ENCODE data around the gene VPS11.
A peak's percentile ranks its signal among the peaks of the same experiment; 100 is the strongest.
"Not testable (repeated sequence)": the region's sequence is repeated elsewhere in the genome, so short reads cannot be mapped to it uniquely, and the experiment has no call there.

VPS11 gene

GRCh38 chr11:119051440-119052162 is 16.0 kb upstream of the VPS11 start:
- H3K4me1 Mint-ChIP-seq = peaks cover 41% of the 10 kb centered on the region
- no peaks in the 10 kb centered on the region for H3K9me3 Mint-ChIP-seq
- H3K36me3 Mint-ChIP-seq = peaks cover 37% of the 10 kb centered on the region
- no peak overlapping the region for H3K4me3 Mint-ChIP-seq
- H3K27me3 Mint-ChIP-seq = no peaks in the 10 kb centered on the region
- peak overlapping the region; percentile 6 for H3K27ac Mint-ChIP-seq

GRCh38 chr11:119052163-119052814 is 15.3 kb upstream of the VPS11 start:
- H3K27me3 Mint-ChIP-seq = no peaks in the 10 kb centered on the region
- no peak overlapping the region for H3K27ac Mint-ChIP-seq
- no peaks in the 10 kb centered on the region for H3K9me3 Mint-ChIP-seq
- no peak overlapping the region for H3K4me3 Mint-ChIP-seq
- H3K36me3 Mint-ChIP-seq = peaks cover 36% of the 10 kb centered on the region
- peaks cover 41% of the 10 kb centered on the region for H3K4me1 Mint-ChIP-seq

GRCh38 chr11:119054418-119054817 is 13.2 kb upstream of the VPS11 start:
- Mint-ChIP-seq H3K27ac (no peak overlapping the region), H3K4me3 (peak overlapping the region; percentile 97), H3K4me1 (peaks cover 52% of the 10 kb centered on the region), H3K27me3 (no peaks in the 10 kb centered on the region), H3K9me3 (no peaks in the 10 kb centered on the region), H3K36me3 (peaks cover 31% of the 10 kb centered on the region)

DNA sequence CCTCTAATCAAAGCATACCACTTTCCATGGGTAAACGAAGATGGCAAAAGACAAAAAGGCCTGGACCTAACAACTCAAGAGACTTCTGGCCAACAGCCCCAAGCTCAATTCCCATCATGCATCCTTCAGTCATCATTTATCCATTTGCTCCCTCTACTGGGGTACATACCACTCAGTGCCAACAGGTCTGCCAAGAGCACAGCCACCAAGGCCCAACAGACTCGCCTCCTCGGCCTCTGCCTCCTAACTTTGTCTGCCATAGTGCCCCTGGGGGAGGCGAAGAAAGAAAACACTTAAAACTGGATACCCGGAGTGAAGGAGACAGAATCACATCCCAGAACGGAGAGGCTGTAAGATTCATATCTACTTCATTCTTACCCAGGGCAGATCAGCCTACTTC is 11.7 kb upstream of the VPS11 start:
- peak overlapping the region; percentile 90 for H3K27ac Mint-ChIP-seq
- peaks cover 52% of the 10 kb centered on the region for H3K4me1 Mint-ChIP-seq
- H3K4me3 Mint-ChIP-seq = peak overlapping the region; percentile 97
- no peaks in the 10 kb centered on the region for H3K27me3 Mint-ChIP-seq
- no peaks in the 10 kb centered on the region for H3K9me3 Mint-ChIP-seq
- H3K36me3 Mint-ChIP-seq = peaks cover 28% of the 10 kb centered on the region

GRCh38 chr11:119056421-119056999 is 11.1 kb upstream of the VPS11 start:
- H3K4me3 Mint-ChIP-seq = peak overlapping the region; percentile 97
- peaks cover 48% of the 10 kb centered on the region for H3K4me1 Mint-ChIP-seq
- no peaks in the 10 kb centered on the region for H3K9me3 Mint-ChIP-seq
- H3K36me3 Mint-ChIP-seq = peaks cover 28% of the 10 kb centered on the region
- no peaks in the 10 kb centered on the region for H3K27me3 Mint-ChIP-seq
- H3K27ac Mint-ChIP-seq = peak overlapping the region; percentile 97

DNA sequence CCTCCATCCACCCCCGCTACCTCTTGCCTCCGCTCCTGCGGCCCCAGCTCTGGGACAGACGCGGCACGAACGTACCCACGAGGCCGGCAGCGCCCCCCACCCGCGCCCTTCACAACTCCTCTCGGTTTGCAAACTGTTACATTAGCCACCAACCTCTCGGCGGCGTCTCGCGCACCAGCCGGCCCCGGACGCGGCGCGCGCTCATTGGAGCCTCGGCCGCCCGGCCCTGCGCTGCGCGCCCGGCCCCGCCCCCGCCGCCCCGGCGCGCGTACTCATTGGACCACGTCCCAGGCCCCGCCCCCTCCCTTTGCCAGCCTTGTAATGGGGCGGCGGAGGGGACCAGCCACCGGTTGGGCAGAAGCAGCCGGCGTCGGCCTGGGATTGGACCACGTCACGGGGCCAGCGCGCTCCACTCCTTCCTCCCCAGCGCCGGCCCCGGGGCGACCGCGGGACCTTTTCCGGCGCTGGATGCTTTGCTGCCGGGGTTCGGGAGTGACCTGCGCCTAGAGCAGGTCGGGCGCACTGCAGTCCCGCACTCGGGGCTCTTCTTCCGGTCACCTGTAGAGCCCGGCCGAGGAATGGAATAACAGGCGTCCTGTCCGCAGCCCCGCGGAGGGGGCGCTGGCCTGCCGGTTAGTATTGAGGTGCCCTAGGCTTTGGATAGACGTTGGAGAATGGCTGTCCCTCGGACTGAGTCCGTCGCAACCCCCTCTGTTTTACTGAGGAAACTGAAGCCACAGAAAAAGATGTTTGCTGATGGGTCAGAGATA is 10.4 kb upstream of the VPS11 start, which contains the start of gene HYOU1:
HYOU1 (minus strand) TSS at position 206 of the 770 bp plus-strand sequence. CDS start 1,045 bp downstream, outside the sequence.
- Mint-ChIP-seq H3K4me1 (peaks cover 44% of the 10 kb centered on the region), H3K9me3 (no peaks in the 10 kb centered on the region), H3K27ac (peak within 1 kb of the TSS; percentile 97), H3K36me3 (peaks cover 27% of the 10 kb centered on the region), H3K4me3 (peak within 1 kb of the TSS; percentile 97), H3K27me3 (no peaks in the 10 kb centered on the region)

DNA sequence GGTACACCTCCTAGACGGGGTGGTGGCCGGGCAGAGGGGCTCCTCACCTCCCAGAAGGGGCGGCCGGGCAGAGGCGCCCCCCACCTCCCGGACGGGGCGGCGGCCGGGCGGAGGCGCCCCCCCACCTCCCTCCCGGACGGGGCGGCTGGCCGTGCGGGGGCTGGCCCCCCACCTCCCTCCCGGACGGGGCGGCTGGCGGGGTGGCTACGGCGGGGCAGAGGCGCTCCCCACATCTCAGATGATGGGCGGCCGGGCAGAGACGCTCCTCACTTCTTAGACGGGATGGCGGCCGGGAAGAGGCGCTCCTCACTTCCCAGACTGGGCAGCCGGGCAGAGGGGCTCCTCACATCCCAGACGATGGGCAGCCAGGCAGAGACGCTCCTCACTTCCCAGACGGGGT is 8.5 kb upstream of the VPS11 start:
- not testable (repeated sequence) for H3K9me3 Mint-ChIP-seq, H3K4me3 Mint-ChIP-seq, H3K27ac Mint-ChIP-seq, H3K27me3 Mint-ChIP-seq
- Mint-ChIP-seq H3K4me1 (peaks cover 30% of the 10 kb centered on the region), H3K36me3 (peaks cover 11% of the 10 kb centered on the region)

- no peaks in the 10 kb centered on the region for H3K27me3 Mint-ChIP-seq
- H3K4me1 Mint-ChIP-seq = peaks cover 25% of the 10 kb centered on the region
- no peaks in the 10 kb centered on the region for H3K9me3 Mint-ChIP-seq
- H3K27ac Mint-ChIP-seq = no peak overlapping the region
- no peak overlapping the region for H3K4me3 Mint-ChIP-seq
- H3K36me3 Mint-ChIP-seq = no peaks in the 10 kb centered on the region
These were observed 6.4 kb upstream of the VPS11 start for GRCh38 chr11:119061256-119061655.

DNA sequence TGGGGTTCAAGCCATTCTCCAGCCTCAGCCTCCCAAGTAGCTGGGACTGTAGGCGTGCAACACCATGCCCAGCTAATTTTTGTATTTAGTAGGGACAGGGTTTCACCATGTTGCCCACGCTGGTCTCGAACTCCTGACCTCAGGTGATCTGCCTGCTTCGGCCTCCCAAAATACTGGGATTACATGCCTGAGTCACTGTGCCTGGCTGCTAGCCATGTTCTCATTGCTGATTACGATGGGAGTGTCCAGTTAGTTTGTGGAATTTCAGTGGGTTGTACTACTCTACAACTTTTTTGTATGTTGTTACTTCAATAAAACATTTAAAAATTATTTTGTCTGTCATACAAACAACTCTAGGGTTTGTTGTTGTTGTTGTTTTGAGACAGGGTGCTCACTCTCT is 4.8 kb upstream of the VPS11 start:
- peaks cover 30% of the 10 kb centered on the region for H3K4me1 Mint-ChIP-seq
- no peak overlapping the region for H3K27ac Mint-ChIP-seq
- no peaks in the 10 kb centered on the region for H3K27me3 Mint-ChIP-seq
- no peak overlapping the region for H3K4me3 Mint-ChIP-seq
- no peaks in the 10 kb centered on the region for H3K9me3 Mint-ChIP-seq
- H3K36me3 Mint-ChIP-seq = no peaks in the 10 kb centered on the region

DNA sequence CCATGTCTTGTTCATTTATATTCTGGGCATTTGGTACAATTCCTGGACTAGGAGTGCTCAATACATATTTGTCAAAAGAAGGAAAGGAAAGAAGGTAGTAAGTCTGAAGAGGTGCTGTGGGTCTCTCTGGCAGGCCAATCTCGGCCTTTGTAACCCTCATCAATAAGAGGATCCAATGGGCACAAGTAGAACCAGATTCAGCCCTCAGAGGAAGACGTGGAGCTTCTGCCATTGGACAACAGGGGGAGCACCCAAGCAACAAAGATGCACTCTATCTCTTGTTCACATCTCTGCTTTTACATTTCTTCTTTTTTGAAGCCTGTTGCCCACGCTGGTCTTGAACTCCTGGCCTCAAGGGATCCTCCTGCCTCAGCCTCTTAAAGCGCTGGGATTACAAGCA is 2.2 kb upstream of the VPS11 start:
- Mint-ChIP-seq H3K4me3 (peak overlapping the region; percentile 71), H3K36me3 (peaks cover 2% of the 10 kb centered on the region), H3K4me1 (peaks cover 36% of the 10 kb centered on the region), H3K9me3 (no peaks in the 10 kb centered on the region), H3K27me3 (no peaks in the 10 kb centered on the region), H3K27ac (peak overlapping the region; percentile 9)

DNA sequence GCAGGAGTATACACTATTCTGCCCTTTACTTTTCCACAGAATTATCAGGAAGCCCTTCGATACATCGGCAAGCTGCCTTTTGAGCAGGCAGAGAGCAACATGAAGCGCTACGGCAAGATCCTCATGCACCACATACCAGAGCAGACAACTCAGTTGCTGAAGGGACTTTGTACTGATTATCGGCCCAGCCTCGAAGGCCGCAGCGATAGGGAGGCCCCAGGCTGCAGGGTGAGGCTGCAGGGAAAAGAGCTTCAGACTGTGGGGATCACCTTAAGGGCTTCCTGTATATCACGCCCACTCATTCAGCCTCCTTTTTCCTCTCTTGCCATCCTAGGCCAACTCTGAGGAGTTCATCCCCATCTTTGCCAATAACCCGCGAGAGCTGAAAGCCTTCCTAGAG is 10.2 kb downstream of the VPS11 start:
- Mint-ChIP-seq H3K4me3 (no peak overlapping the region), H3K27me3 (no peaks in the 10 kb centered on the region), H3K27ac (no peak overlapping the region), H3K9me3 (no peaks in the 10 kb centered on the region), H3K36me3 (peaks cover 4% of the 10 kb centered on the region), H3K4me1 (peaks cover 2% of the 10 kb centered on the region)

- no peak overlapping the region for H3K27ac Mint-ChIP-seq
- H3K9me3 Mint-ChIP-seq = no peaks in the 10 kb centered on the region
- no peaks in the 10 kb centered on the region for H3K36me3 Mint-ChIP-seq
- no peaks in the 10 kb centered on the region for H3K27me3 Mint-ChIP-seq
- H3K4me3 Mint-ChIP-seq = no peak overlapping the region
- no peaks in the 10 kb centered on the region for H3K4me1 Mint-ChIP-seq
These were observed 11.2 kb downstream of the VPS11 start for GRCh38 chr11:119078675-119079420.

DNA sequence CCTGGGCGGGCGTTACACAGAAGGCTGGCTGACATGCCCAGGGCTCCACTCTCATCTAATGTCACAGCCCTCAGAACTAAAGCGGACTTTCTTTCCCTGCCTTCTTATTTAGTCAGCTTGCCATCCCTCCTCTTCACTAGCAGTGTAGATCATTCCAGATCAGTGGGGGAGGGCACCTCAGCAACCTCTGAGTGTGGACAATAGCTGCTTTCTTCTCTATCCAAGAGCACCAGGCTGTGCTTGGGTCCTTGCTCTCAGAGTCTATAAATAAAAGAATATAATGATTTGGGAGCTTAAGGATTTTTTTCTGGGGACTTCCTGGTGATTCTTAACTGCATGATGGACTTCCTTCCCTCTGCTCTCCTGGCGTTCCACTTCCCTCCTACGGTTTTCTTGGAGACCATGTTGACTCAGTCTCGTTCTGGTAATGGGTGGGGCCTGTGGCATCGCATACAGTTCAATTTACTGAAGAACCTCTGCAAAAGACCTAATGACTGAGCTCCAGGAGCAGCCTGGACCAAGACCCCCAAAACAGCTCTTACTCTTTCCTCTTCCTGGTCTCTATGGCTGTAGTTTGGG is 14.2 kb downstream of the VPS11 start:
- H3K9me3 Mint-ChIP-seq = no peaks in the 10 kb centered on the region
- H3K4me3 Mint-ChIP-seq = no peak overlapping the region
- no peaks in the 10 kb centered on the region for H3K27me3 Mint-ChIP-seq
- no peak overlapping the region for H3K27ac Mint-ChIP-seq
- H3K36me3 Mint-ChIP-seq = no peaks in the 10 kb centered on the region
- H3K4me1 Mint-ChIP-seq = peaks cover 6% of the 10 kb centered on the region

DNA sequence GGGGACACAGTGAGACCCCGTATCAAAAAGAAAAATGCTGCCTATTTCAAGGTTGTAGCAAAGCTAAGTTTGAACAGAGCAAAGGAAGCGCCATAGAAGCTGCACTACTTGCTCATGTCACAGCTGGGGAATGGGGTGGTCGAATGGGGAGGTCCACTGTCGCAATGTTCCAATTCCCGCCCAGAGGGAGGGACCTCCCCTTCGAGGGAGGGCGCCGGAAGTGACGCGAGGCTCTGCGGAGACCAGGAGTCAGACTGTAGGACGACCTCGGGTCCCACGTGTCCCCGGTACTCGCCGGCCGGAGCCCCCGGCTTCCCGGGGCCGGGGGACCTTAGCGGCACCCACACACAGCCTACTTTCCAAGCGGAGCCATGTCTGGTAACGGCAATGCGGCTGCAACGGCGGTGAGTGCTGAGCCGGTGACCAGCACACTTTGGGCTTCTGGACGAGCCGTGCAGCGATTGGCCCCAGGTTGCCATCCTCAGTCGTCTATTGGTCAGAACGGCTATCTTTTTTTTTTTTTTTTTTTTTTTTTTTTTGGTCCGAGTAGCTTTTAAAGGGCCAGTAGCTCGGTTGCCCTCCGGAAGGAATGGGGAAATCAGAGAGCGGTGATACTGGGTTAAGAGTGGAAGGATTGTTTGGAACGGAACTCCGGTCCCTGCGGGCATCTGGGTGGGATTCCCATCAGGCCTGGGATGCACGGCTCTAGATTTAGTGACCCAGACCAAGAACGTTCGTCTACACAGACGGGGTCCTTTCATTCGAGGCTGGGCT is 17.2 kb downstream of the VPS11 start, which contains the start of gene HMBS:
HMBS (plus strand) TSS at position 219 of the 774 bp plus-strand sequence; CDS start at position 372, 153 bp downstream.
- Mint-ChIP-seq H3K4me1 (peaks cover 14% of the 10 kb centered on the region), H3K9me3 (no peaks in the 10 kb centered on the region), H3K36me3 (no peaks in the 10 kb centered on the region), H3K27ac (peak within 1 kb of the TSS; percentile 95), H3K27me3 (no peaks in the 10 kb centered on the region), H3K4me3 (peak within 1 kb of the TSS; percentile 97)

Data from activated naive CD4-positive, alpha-beta T cell treated with anti-CD3 and anti-CD28 coated beads, Interleukin-2, amount 50 U/mL, for 24 hours (primary cell).